ENCODE results near the gene HEATR5A.

DNA sequence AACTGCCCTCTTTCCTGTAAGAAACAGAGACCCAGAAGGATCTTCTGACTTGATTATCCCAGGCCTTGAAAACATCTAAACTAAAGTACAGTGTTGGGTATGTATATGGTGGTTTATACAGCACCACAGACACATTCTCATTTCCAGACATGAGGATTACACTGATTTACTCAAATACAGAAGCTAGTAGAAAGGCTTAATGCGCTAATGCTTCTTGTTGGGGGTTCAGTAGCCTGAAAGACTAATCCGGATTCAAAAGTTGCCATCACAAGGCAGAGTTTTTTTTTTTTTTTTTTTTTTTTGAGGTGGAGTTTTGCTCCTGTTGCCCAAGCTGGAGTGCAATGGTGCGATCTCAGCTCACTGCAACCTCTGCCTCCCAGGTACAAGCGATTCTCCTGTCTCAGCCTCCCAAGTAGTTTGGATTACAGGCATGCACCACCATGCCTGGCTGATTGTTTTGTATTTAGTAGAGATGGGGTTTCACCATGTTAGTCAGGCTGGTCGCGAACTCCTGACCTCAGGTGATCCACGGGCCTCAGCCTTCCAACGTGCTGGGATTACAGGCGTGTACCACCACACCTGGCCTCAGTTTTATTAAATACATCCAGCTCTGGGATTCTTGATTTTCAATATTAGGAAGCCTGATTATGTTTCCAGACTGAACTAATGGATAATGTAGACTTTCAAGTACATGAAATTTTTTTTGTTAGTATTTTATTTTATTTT lies 166.4 kb downstream of the HEATR5A start:
- TF ChIP-seq, protein P1, sequence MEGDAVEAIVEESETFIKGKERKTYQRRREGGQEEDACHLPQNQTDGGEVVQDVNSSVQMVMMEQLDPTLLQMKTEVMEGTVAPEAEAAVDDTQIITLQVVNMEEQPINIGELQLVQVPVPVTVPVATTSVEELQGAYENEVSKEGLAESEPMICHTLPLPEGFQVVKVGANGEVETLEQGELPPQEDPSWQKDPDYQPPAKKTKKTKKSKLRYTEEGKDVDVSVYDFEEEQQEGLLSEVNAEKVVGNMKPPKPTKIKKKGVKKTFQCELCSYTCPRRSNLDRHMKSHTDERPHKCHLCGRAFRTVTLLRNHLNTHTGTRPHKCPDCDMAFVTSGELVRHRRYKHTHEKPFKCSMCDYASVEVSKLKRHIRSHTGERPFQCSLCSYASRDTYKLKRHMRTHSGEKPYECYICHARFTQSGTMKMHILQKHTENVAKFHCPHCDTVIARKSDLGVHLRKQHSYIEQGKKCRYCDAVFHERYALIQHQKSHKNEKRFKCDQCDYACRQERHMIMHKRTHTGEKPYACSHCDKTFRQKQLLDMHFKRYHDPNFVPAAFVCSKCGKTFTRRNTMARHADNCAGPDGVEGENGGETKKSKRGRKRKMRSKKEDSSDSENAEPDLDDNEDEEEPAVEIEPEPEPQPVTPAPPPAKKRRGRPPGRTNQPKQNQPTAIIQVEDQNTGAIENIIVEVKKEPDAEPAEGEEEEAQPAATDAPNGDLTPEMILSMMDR (IDR thresholded peaks at IDR 0.05): no peak
- TF ChIP-seq POLR2A (IDR thresholded peaks at IDR 0.05): no peak

Data from esophagus squamous epithelium (tissue), 4 donors.